Lung microvascular endothelial cell (primary cell): ENCODE measurements around the gene RGMB. TPM values are rescaled to one million over a fixed set of nuclear protein-coding genes. Genes with fewer than 3 reads are reported as not detected.

Experiments used
- DNase-seq, 2 donors: peaks; one replicate each; pipeline versions ENCODE4 v3.0.0 to v3.0.0-alpha.2; 2010; ENCODE audit warnings: low read depth in 2 of 2
- total RNA-seq: library from RNA; depleted of rRNA; stranded (reverse); fragments of >200 nt; gene quantifications from 2 replicates; pipeline ENCODE4 v1.2.1, GENCODE V29; 2014

The RGMB gene
- total RNA-seq, 1 donor from 2014 or later = 6.3 TPM

- DNase-seq = peak; percentile 57 to 77
Observed at GRCh38 chr5:98768160-98768959, 5.1 kb upstream of the RGMB start.

DNA sequence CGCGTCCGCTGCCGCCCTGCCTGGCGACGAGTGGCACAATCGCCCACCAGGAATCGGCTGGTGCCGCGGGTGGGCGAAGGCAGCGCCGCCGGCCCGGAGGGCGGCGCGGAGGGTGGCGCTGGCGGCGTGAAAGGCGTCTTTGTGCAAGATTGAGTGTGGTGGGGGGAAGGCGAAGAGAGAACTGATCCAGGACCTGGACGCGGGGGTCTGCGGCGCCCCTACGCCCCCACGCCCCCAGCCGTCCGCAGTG is 4.6 kb upstream of the RGMB start:
- no peak for DNase-seq

GRCh38 chr5:98769210-98769958 is 4.1 kb upstream of the RGMB start:
- DNase-seq = peak; percentile 59 to 78

- no peak for DNase-seq
Observed at GRCh38 chr5:98769959-98770208, 3.6 kb upstream of the RGMB start.

DNA sequence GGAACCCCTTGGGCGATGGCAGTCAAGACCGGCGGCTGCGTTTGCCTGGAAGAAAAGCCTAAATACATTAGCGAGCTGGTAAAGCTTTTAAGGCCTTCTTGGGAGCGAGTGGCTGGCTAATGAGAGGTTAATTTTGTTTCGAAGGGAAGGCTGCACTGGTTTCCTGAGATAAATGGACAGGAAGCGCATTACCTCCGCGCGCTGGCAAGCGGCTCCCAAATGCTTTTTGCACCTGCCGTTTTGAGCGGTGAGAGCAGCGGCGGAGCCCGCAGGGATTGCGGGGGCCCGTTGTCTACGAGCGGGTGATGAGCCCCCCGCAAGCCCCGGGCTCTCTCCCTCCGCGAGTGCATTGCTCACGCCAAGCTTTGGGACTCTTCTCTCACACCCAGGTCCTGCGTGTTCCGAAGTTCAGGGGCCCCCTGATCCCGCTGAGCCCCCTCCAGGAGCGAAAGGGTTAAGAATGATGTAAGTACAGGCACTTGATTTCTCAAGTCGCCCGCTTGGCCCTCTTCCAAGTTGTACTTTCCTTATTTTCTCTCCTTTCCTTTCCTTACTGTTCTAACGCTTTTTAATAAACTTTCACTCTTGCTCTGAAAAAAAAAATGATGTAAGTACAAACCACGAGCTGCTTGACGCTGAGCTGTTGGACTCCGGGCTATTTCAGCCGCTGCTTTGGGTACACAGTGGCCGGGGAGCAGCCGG is 3.1 kb upstream of the RGMB start:
- peak; percentile 37 to 66 for DNase-seq

DNA sequence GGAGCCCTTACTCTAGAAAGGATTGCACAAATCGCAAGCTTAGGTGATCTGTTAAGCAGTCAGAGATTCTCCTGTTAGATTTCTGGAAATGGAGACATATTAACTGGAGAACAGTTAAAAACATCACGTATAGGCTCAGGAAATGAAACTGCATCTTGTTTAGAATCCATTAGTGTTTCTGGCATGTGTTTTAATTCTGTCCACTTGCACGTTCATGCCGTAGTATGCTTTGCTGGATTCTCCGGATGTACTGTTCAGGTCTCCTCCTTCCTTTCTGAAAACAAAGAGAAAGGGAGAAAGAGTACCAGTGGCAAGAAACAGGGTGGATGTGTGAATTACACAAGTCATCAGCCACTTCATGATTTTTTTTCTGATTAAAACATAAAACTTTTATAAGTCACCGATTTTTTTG is 2.5 kb upstream of the RGMB start:
- peak; percentile 29 to 46 for DNase-seq

- DNase-seq = peak; percentile 90 to 94
Observed at GRCh38 chr5:98771382-98772109, 1.9 kb upstream of the RGMB start.

GRCh38 chr5:98772415-98773213 is 849 bp upstream of the RGMB start:
- peak; percentile 74 to 91 for DNase-seq

DNA sequence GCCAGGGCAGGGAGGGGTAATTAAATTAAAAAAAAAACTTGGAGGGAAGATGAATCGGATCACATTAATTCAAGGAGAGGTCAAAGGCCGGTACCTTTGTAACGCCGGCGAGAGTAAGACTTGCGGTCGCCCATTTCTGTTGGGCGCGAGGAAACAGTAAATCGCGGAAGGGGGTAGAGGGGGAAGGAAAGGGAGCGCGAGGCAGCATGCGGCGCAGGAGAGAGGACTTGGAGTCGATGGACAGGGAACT is 324 bp upstream of the RGMB start:
- DNase-seq = no peak

GRCh38 chr5:98774192-98775033 is 950 bp downstream of the RGMB start:
- peak; percentile 65 to 73 for DNase-seq

DNA sequence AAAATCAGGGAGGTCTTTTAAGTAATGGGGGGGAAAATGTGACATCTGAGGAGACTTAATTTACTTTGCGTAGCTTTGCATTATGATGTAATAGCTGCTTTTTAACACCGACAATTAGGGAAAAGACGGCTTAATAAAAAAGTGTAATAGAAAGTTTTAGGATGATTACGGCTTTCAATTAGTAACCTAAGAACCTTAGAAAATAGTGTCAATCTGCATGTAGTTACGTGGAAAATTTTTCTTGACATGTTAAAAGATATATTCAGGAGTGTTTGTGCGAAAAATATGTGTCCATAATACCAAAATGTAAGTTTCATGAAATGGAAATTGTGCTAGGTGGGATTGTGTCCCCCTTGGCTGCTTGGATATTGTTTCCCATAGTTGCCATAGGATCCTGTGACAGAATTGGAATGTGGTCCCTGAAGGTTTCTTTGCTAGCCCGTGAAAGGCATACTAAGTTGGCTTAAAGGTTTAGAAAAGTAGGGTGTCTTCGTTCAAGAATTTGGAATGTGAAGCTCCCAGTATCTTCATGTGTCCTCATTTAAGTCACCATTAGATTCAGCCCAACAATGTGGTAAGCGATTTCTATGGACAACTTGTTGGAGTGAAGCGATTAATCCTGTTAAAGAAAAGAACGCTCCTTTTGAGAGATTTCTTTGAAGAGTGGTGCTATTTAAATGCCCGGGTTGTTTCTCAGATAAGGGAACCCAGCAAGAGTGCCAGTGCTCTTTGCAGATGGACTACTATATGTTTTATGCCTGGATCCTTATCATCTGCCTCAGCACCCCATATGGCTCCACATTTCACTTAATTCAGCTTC is 2.0 kb downstream of the RGMB start:
- DNase-seq = no peak

- DNase-seq = peak in 1 of 2 donors; percentile 73
Observed at GRCh38 chr5:98776066-98776705, 2.7 kb downstream of the RGMB start.

DNA sequence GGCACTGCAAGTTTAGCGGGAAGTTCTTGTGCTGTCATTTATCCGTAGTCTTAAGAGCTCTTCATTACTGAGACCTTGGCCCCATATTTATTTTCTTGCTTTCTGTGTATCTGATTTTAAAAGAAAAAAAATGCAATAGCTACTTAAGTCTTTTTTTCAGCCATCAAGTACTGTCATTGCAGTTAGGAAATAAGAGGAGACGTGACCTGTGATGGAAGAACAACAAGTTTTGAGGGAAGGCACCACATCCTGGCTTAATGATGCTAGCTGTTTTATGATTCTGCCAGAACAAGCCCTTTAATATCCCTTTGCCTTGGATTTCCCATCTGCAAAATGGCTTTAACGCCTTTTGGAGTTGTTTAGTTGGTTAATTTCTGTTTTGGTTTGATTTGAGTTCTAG is 3.8 kb downstream of the RGMB start:
- no peak for DNase-seq

- DNase-seq = no peak
Observed at GRCh38 chr5:98779264-98779877, 5.9 kb downstream of the RGMB start.

- peak in 1 of 2 donors; percentile 48 for DNase-seq
Observed at GRCh38 chr5:98780390-98780789, 6.9 kb downstream of the RGMB start.

DNA sequence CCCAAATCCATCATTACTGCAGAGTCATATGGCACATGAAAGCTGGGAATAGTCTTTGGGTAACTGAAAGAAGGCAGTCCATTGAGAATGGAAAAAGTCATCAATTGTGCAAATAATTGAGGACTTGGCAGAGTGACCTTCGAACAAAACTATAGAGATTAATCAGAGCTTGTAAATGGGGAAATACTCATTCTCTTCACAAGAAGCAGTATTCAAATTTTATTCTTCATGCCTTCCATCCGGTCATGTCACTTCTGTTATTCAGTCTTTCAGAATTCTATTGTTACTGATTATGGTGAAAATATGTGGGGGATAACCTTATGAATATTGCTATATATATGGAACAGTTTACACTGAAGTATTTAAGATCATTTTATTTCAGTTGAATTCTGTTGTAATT is 8.1 kb downstream of the RGMB start:
- no peak for DNase-seq

DNA sequence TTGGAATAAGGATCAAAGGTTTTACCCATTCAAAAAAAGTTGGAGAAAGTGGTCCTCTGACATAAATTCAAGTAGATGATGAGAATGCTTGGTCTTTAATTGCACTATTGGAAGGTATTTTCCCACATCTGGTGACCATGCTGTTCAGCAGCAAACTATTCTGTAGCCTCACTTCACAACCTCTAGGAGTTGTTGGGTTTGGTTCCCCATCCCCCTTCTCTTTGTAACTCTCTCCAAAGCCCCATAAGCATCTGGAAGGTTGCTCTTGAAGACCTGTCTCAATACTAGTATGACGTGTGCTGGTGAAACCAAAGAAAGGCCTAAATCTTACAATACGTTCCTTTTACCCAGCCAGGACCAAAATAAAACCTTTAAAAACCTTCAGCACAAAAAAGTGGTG is 8.5 kb downstream of the RGMB start:
- no peak for DNase-seq

- DNase-seq = no peak
Observed at GRCh38 chr5:98783051-98783649, 9.7 kb downstream of the RGMB start.

- no peak for DNase-seq
Observed at GRCh38 chr5:98784411-98784810, 10.9 kb downstream of the RGMB start.
